HL-60/S4 treated with retinoic acid at 250 ng/mL for 4 days and 3 days (cell line): ENCODE data around the gene ARMC9.

Experiments used
- in situ Hi-C: fragments of 300-500 bp; cut with MboI; formaldehyde crosslinking; loops from 2 replicates; pipeline ENCODE4 v1.7.0; 2022; ENCODE audit warnings: low sequenced_read_pairs

Gene ARMC9

GRCh38 chr2:231276987-231277386 is 78.6 kb downstream of the ARMC9 start:
- in situ Hi-C loops = no loop called here

DNA sequence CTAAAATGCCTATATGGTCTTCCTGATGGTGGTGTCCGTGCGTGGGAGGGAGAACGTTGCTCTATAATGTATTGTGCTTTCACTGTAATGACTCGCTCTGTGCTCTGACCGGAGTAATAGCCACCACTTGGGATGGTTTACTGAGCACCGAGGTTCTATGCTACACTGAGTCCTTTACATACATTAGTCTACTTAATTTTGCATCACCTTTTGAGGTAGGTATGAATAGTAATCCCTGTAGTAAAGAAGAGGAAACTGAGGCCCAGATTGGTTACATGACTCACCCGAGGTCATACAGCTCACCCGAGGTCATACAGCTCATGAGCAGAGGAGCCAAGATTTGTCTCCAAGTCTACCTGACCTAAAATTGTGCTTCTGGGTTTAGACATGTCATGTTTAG is 79.5 kb downstream of the ARMC9 start:
- in situ Hi-C loops = no loop called here

- in situ Hi-C loops = no loop called here
Observed at GRCh38 chr2:231278868-231279267, 80.4 kb downstream of the ARMC9 start.

GRCh38 chr2:231280846-231281245 is 82.4 kb downstream of the ARMC9 start:
- in situ Hi-C loops = no loop called here

GRCh38 chr2:231284296-231284695 is 85.9 kb downstream of the ARMC9 start:
- in situ Hi-C loops = no loop called here

GRCh38 chr2:231286964-231287363 is 88.5 kb downstream of the ARMC9 start:
- in situ Hi-C loops = no loop called here

GRCh38 chr2:231287696-231288095 is 89.3 kb downstream of the ARMC9 start:
- in situ Hi-C loops = no loop called here

GRCh38 chr2:231288590-231288989 is 90.2 kb downstream of the ARMC9 start:
- in situ Hi-C loops = no loop called here

- in situ Hi-C loops = no loop called here
Observed at GRCh38 chr2:231290321-231291015, 92.0 kb downstream of the ARMC9 start.

DNA sequence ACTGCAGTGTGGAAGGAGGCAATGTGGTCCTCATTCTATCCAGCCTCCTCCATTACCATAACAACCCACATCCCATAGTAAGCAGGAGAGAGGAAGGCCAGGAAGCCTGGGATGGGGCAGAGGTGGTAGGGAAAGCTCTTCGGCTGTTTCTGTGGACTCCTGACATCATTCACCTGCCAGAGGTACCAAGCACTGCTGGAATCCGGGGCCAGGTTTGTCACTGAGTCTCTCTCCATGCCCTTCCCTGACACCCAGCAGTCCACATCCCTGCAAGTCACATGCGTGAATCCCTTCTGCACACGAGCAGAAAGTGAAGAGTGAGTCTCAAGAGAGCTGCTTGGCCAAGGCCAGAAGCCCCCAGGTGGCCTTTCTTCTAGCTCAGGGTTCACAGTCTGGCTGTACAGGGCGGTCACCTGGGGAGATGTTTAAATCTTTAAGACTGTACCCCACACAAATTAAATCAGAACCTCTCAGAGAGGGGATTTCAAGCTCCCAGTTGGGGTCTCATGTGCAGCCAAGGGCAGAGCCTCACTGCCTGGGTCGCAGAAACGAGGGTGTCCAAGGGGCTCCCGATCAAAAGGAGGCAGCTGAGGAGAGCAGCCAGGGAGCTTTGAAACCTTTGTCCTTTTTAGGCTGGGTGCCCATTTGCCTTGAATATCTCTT is 94.2 kb downstream of the ARMC9 start:
- in situ Hi-C loops = no loop called here

- in situ Hi-C loops = no loop called here
Observed at GRCh38 chr2:231293163-231293562, 94.7 kb downstream of the ARMC9 start.

DNA sequence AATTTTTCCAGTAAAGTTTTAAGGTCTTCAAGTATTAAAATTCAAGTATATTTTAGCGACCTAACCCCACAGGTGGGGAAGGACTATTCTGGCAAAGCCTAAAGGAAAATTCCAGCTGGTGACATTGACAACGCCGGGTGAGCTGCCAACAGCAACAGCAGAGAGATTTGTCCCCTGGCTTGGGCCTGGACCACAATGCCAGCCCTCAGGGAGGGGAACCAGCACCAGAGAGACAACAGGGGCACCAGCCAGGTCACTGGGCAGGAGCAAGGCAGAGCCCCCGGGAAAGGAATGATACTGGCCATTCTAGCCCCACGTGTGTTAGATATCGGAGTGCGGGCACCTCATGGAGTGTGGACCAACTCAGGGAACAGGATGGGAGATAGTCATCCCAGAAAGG is 95.7 kb downstream of the ARMC9 start:
- in situ Hi-C loops = no loop called here

- in situ Hi-C loops = no loop called here
Observed at GRCh38 chr2:231294571-231295362, 96.3 kb downstream of the ARMC9 start.

DNA sequence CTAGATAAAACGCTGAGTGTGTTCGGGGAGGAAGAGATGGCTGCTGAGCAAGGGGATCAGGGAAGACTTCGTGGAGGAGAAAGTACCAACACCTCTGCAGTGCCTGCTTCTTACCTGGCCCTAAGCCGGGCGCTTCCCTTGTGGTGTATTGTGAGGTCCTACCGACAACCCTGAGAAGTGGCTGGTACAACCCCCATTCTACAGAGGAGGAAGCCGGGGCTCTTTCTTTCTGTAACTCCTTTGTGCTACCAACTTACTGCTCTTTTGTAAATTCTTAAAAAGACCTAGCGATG is 96.9 kb downstream of the ARMC9 start:
- in situ Hi-C loops = no loop called here

DNA sequence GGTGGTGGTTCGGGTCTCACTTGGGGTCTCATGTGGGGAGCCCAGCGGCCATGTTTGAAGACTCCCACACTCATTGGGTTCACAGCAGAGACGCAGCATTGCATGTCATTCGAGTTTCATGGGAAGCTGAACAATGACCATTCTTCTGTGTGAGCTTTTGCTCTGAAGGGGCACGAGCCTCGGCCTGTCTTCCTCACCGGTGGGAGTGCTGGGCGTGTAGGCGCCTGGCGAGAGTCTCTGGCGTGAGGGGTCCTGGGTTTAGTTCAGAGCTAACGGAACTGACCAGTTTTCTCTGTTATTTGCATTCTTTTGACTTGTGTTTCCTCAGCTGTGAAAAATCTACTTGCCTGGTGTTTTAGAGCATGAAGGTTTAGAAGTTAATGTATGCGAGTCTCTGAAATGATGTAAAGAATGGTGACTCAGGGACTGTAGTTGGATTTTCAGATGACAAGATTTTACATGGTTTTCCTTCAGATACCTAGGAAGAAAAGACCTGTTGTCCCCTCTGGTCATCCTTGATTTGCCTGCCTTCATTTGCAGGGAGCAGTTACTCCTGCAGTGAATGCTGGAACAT is 98.1 kb downstream of the ARMC9 start:
- in situ Hi-C loops = no loop called here

GRCh38 chr2:231297108-231297908 is 98.9 kb downstream of the ARMC9 start:
- in situ Hi-C loops = no loop called here

GRCh38 chr2:231298091-231298490 is 99.7 kb downstream of the ARMC9 start:
- in situ Hi-C loops = no loop called here

- in situ Hi-C loops = no loop called here
Observed at GRCh38 chr2:231299267-231299666, 100.8 kb downstream of the ARMC9 start.

- in situ Hi-C loops = no loop called here
Observed at GRCh38 chr2:231300020-231300721, 101.7 kb downstream of the ARMC9 start.

DNA sequence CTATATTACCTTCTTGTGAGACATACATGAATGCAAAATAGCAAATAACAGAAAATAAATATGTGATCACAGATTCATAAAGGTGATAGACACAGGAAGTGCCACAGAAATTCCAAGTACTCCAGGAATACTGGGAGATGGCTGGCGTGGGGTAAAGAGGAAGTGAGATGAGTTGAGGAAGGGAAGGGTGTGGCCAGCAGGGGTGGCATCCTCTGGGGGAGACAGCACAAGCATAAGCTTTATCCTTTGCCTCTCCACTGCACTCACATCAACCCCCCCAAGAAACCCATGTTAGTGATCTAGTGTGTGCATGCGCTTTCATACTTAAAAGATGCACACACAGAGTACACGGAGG is 102.3 kb downstream of the ARMC9 start:
- in situ Hi-C loops = no loop called here
